Activated CD4-positive, alpha-beta T cell treated with anti-CD3 and anti-CD28 coated beads, Interleukin-2, amount 50 U/mL, for 4 hours (primary cell): Measurements from ENCODE around the gene HMGN2.
"Not testable (repeated sequence)": the region's sequence is repeated elsewhere in the genome, so short reads cannot be mapped to it uniquely, and the experiment has no call there.

Source experiments
- DNase-seq, 2 experiments: peaks; one replicate each; pipeline ENCODE4 v3.0.0-alpha.2; 2020

The HMGN2 gene

DNA sequence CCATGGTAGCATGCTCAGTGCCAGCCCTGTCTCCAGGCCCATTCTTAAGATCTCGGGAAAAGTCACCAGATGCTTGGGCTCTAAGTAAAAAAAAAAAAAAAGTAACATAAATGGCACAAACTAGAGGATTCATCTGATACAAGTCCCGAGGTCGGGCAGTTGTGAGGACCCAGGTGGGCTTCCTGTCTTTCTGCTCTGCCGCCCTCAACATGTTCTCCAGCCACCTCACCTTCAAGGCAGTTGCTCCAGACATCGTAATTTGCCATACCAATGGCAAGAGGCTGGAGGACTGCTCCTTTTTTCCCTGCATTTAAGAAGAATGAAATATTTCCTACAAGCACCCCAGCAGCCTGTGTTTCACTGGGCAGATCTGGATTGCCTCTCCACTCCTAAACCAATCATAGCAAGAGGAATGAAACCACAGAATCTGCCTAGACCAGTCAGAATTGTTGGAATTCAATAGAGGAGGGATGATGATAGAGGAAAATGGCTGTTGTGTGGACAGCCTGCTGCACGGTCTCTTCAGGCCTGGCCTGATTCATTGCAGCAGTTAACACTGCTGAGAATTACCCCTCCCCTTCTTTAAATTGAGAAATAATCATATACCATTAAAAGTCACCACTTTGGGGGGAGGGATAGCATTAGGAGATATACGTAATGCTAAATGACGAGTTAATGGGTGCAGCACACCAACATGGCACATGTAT lies 5.4 kb downstream of the HMGN2 start:
- DNase-seq, result no peak

- DNase-seq, result no peak
Observed at GRCh38 chr1:26478159-26478558, 5.9 kb downstream of the HMGN2 start.

GRCh38 chr1:26478988-26479387 lies 6.7 kb downstream of the HMGN2 start:
- no peak for DNase-seq

DNA sequence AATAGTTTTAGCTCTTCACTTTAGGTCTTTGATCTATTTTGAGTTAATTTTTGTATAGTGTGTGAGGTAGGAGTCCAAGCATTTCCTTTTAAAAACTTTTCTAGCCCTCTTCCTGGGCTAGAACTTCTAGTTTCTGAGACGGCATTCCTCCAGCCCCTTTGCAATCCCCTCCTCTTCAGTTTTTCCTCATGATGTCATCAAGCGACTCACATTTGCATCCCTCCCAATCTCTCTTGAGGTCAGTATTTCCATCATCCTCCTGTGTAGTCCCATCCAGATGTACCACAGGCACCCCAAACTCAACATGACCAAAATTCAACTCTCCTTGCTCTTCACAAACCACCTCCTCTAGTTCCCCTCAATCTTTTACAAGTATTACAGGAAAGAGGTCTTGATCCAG lies 10.7 kb downstream of the HMGN2 start:
- DNase-seq, result no peak

DNA sequence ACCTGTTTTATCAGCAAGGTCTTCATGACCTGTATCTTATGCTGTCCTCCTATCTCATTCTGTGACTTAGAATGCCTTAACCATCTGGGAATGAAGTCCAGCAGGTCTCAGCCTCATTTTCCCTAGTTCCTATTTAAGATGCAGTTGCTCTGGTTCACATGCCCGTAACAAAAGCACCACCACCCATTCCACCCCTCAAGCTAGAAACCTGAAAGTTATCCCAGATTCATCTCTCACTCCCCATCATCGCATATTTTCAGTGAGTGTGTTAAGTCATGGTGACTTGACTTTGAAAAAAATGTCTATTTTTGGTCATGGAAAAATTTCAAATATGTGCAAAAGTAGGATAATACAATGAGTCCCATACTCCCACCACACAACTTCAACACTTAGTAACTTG lies 11.7 kb downstream of the HMGN2 start:
- DNase-seq, result no peak

DNA sequence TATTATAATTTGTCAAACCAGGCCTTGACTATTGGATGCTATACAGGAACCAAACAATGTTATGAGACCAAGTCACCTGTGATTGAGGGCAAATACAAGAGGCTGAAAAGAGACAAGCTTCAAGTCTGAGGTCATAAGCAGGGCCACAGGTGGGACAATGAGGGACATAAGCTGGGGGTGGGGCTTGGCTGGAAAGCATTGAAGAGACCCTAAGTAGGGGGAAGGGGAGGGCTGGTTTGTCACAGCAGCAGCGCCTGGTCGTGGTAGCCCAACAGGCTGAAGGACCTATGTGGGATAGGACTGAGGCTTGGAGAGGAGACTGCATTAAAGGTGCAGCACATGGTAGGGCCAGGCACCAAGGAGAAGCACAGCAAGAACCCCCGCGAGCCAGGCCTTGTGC lies 17.9 kb downstream of the HMGN2 start:
- DNase-seq, result no peak

GRCh38 chr1:26493267-26493666 lies 21.0 kb downstream of the HMGN2 start:
- no peak for DNase-seq

DNA sequence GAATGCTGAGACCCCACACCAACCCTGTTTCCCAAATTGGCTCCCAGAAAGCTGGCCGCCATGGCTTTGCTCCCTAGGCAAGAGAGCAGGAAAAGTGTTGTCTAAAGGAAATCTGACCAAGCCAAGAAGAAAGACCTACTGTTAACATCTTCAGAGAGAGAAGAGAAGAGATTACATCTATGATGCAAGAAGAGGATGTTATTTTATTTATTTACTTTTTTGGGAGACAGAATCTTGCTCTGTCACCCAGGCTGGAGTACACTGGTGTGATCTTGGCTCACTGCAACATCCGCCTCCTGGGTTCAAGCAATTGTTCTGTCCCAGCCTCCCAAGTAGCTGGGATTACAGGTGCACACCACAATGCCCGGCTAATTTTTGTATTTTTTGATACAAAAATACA lies 21.7 kb downstream of the HMGN2 start:
- no peak for DNase-seq

GRCh38 chr1:26496861-26497260 lies 24.6 kb downstream of the HMGN2 start:
- no peak for DNase-seq

DNA sequence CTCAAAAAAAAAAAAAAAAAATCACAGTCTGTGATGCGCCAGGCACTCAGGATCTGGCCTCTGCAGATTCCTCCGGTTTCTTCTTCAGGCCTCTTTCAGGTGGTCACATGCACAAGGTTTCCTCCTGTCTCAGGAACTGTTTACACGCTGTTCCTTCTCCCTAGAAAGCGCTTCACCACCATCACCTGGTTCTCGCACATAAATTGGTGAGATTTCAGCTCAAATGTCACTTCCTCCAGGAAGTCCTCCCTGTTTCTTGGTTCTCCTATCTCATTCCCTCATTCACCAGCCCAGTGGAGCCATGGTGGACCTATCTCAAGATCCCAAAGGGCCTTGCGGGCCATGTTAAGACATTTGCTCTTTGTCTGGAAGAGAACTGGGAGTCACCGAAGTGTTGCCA lies 26.7 kb downstream of the HMGN2 start:
- DNase-seq, result no peak

GRCh38 chr1:26500488-26501175 lies 28.4 kb downstream of the HMGN2 start:
- DNase-seq, result peak; percentile 87

DNA sequence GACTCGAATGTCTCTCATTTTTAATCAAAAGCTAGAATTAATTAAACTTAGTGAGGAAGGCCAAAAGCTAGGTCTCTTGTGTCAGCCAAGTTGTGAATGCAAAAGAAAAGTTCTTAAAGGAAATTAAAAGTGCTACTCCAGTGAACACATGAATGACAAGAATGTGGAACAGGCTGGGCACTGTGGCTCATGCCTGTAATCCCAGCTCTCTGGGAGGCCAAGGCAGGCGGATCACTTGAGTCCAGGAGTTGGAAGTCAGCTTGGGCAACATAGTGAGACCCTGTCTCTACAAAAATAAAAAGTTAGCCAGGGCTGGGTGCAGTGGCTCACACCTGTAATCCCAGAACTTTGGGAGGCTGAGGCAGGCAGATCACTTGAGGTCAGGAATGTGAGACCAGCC lies 38.5 kb downstream of the HMGN2 start:
- not testable (repeated sequence) for DNase-seq

DNA sequence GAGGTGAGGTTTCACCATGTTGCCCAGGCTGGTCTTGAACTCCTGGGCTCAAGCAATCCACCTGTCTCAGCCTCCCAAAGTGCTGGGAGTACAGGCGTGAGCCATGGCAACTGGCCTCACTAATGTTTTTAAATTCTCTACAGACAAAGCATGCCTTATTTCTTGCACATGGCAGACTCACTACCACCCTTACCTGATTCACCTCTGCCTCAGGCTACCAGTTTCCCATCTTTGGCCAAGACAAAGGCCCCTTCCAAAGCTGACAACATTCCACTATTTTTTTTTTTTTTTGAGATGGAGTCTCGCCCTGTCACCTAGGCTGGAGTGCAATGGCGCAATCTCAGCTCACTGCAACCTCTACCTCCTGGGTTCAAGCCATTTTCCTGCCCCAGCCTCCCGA lies 43.6 kb downstream of the HMGN2 start:
- DNase-seq, result not testable (repeated sequence)

- no peak for DNase-seq
Observed at GRCh38 chr1:26516987-26517765, 44.9 kb downstream of the HMGN2 start.

DNA sequence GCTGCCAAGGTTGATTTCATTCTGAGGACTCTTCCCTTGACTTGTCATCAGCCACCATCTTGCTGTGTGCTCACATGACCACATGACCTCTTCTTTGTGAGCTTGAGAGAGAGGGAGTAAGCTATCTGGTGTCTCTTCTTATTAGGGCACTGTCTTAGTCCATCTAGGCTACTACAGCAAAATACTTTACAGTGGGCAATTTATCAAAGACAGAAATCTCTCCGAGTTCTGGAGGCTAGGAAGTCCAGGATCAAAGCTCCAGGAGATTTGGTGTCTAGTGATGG lies 45.5 kb downstream of the HMGN2 start:
- no peak for DNase-seq

- DNase-seq, result no peak
Observed at GRCh38 chr1:26518355-26518754, 46.1 kb downstream of the HMGN2 start.

DNA sequence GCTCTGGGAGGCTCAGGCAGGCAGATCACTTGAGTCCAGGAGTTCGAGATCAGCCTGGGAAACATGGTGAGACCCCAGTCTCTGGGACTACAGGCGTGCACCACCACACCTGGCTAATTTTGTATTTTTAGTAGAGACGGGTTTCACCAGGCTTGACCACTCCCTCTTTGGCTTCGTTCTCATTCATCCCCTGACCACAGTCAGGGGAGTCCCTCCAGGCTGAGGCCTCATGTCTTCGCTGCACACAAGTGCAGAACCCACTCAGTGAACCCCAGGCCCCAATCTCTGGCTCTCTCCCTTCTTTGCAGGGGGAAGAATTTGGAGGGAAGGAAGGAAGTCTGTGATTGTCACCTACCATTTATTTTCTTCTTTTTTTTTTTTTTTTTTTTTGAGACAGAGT lies 48.1 kb downstream of the HMGN2 start:
- no peak for DNase-seq

GRCh38 chr1:26521669-26522030 lies 49.4 kb downstream of the HMGN2 start:
- DNase-seq, result no peak

DNA sequence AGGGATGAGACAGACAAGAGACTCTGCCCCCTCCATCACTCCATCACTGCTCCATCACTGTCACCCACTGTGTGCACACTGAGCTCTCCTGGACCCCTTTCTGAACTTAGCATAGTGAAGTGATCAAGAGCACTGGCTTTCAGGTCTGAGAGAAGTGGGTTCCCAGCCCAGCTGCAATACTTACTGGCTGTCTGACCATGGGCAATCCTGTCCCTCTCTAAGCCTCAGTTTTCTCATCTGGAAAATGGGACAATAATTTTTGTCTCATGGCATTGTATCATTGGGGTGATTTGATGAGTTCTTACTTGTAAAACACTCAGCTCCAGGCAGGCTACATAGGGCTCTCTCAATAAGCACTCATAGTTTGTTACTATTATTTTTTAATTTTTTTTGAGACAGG lies 49.8 kb downstream of the HMGN2 start:
- DNase-seq, result no peak

DNA sequence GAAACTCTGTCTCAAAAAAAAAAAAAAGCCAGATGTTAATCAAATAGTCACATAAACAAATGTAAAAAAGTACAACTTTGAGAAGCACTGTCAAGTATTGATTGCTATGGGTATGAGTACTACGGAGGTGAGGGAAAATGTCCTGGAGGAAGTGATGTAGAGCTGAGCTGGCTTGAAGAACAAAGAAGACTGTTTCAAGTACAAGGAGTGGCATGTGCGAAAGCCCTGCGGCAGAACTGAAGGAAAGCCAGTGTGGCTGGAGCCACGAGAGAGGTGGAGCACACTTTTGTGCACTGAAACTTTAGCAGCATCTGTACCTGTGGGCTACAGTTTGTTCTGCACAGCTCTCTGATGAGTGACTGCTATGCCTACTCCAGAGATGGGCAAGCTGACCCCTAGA lies 51.9 kb downstream of the HMGN2 start:
- DNase-seq, result no peak
